HL-60 (cell line): ENCODE measurements around the gene PCNX4.

Source experiments
- CTCF ChIP-seq: IDR thresholded peaks from one replicate; pipeline ENCODE4 v1.5.1; 2011; ENCODE audit warnings: low read length, control low read depth, inconsistent platforms; ENCODE audit not compliant: insufficient read depth
- POLR2AphosphoS5 ChIP-seq: IDR thresholded peaks from 2 replicates; pipeline ENCODE4 v1.6.1; 2012; ENCODE audit warnings: low read depth
- REST ChIP-seq: IDR thresholded peaks from 2 replicates; pipeline ENCODE4 v1.6.1; 2012; ENCODE audit warnings: low read depth; ENCODE audit not compliant: insufficient replicate concordance
- SPI1 ChIP-seq: IDR thresholded peaks from 2 replicates; pipeline ENCODE4 v1.6.1; 2012; ENCODE audit warnings: low read depth, mild to moderate bottlenecking, borderline replicate concordance

GRCh38 chr14:60206837-60207533 is 115.3 kb downstream of the PCNX4 start:
- TF ChIP-seq CTCF (no peak), POLR2AphosphoS5 (no peak), REST (no peak), SPI1 (peak; percentile 9; the same call in 1 of the 2 replicates)
